Measurements from ENCODE around the gene UBTF. TPM values are rescaled to one million over a fixed set of nuclear protein-coding genes. Genes with fewer than 3 reads are reported as not detected.

UBTF gene
- total and polyA plus RNA-seq, 5 donors from 2014 or later, result 22.3 to 104 (median 27.4) TPM

- DNase-seq, result no peak
- Mint-ChIP-seq H3K27ac (no peak overlapping the region), H3K4me3 (no peak overlapping the region)
Observed at GRCh38 chr17:44236444-44236991, 17.0 kb upstream of the UBTF start.

DNA sequence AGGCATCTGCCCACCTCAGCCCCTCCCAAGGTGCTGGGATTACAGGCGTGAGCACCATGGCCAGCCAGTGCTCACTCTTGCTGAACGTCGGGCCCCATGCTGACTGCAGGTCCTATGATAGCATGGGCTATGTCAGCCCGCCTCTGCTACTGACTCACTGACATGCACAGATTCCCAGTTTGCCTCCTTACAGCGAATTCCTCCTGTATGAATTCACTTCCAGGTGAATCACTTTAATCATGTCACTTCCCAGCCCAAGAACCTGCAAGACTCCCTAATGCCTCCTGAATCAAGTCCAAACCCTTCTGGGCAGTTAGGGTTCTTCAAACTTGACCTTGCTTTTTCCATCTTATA is 16.1 kb upstream of the UBTF start:
- H3K4me3 ChIP-seq (ENCODE audit: low read depth, low read length), result no peak overlapping the region
- DNase-seq (no peak), ATAC-seq (ENCODE audit: low read depth in 2 of 2) (no peak)
- peaks cover 21% of the 10 kb centered on the region for H3K27me3 Mint-ChIP-seq
- no peak overlapping the region for H3K4me3 Mint-ChIP-seq
- no peaks in the 10 kb centered on the region for H3K27me3 ChIP-seq (ENCODE audit: control insufficient read depth, insufficient read depth, low read length)
- peaks cover 0 to 6% (median 2%) of the 10 kb centered on the region in 4 donors for H3K4me1 Mint-ChIP-seq
- no peaks in the 10 kb centered on the region for H3K9me3 ChIP-seq (ENCODE audit: control insufficient read depth in 2 of 2, low read length in 2 of 2)
- no peak overlapping the region for H3K27ac ChIP-seq (ENCODE audit: insufficient read depth, low read length, poor library complexity, severe bottlenecking)
- H3K36me3 Mint-ChIP-seq, result no peaks in the 10 kb centered on the region
- H3K9me3 Mint-ChIP-seq, result no peaks in the 10 kb centered on the region
- no peak overlapping the region for H3K27ac Mint-ChIP-seq
- H3K4me1 ChIP-seq (ENCODE audit: control insufficient read depth, insufficient read depth, low read length, poor library complexity, severe bottlenecking), result no peaks in the 10 kb centered on the region
- H3K36me3 ChIP-seq (ENCODE audit: control insufficient read depth, insufficient read depth, low read length), result no peaks in the 10 kb centered on the region

More at GRCh38 chr17:44236444-44236991, 17.0 kb upstream of the UBTF start:
- Mint-ChIP-seq H3K4me1 (peaks cover 0 to 6% (median 2%) of the 10 kb centered on the region in 4 donors), H3K27me3 (peaks cover 18% of the 10 kb centered on the region), H3K36me3 (no peaks in the 10 kb centered on the region), H3K9me3 (no peaks in the 10 kb centered on the region)
- Histone ChIP-seq H3K27ac (ENCODE audit: insufficient read depth, low read length, poor library complexity, severe bottlenecking) (no peak overlapping the region), H3K9me3 (ENCODE audit: control insufficient read depth in 2 of 2, low read length in 2 of 2) (no peaks in the 10 kb centered on the region), H3K27me3 (ENCODE audit: control insufficient read depth, insufficient read depth, low read length) (no peaks in the 10 kb centered on the region), H3K36me3 (ENCODE audit: control insufficient read depth, insufficient read depth, low read length) (no peaks in the 10 kb centered on the region), H3K4me1 (ENCODE audit: control insufficient read depth, insufficient read depth, low read length, poor library complexity, severe bottlenecking) (no peaks in the 10 kb centered on the region), H3K4me3 (ENCODE audit: low read depth, low read length) (no peak overlapping the region)
- ATAC-seq (ENCODE audit: low read depth in 2 of 2), result no peak

GRCh38 chr17:44233582-44233981 is 14.1 kb upstream of the UBTF start:
- Histone ChIP-seq H3K36me3 (ENCODE audit: control insufficient read depth, insufficient read depth, low read length) (no peaks in the 10 kb centered on the region), H3K27me3 (ENCODE audit: control insufficient read depth, insufficient read depth, low read length) (peaks cover 3% of the 10 kb centered on the region), H3K27ac (ENCODE audit: insufficient read depth, low read length, poor library complexity, severe bottlenecking) (no peak overlapping the region), H3K4me1 (ENCODE audit: control insufficient read depth, insufficient read depth, low read length, poor library complexity, severe bottlenecking) (no peaks in the 10 kb centered on the region), H3K4me3 (ENCODE audit: low read depth, low read length) (no peak overlapping the region), H3K9me3 (ENCODE audit: control insufficient read depth in 2 of 2, low read length in 2 of 2) (no peaks in the 10 kb centered on the region)
- Mint-ChIP-seq H3K4me1 (peaks cover 0 to 6% (median 2%) of the 10 kb centered on the region in 4 donors), H3K36me3 (no peaks in the 10 kb centered on the region), H3K27me3 (peaks cover 28% of the 10 kb centered on the region), H3K9me3 (no peaks in the 10 kb centered on the region), H3K4me3 (no peak overlapping the region), H3K27ac (no peak overlapping the region)
- DNase-seq (no peak), ATAC-seq (ENCODE audit: low read depth in 2 of 2) (no peak)

- H3K4me1 Mint-ChIP-seq, result peaks cover 0 to 6% (median 2%) of the 10 kb centered on the region in 4 donors
- H3K9me3 ChIP-seq (ENCODE audit: control insufficient read depth in 2 of 2, low read length in 2 of 2), result no peaks in the 10 kb centered on the region
- H3K36me3 Mint-ChIP-seq, result no peaks in the 10 kb centered on the region
- no peak overlapping the region for H3K4me3 Mint-ChIP-seq
- H3K27me3 Mint-ChIP-seq, result peaks cover 28% of the 10 kb centered on the region
- no peak overlapping the region for H3K4me3 ChIP-seq (ENCODE audit: low read depth, low read length)
- H3K27me3 ChIP-seq (ENCODE audit: control insufficient read depth, insufficient read depth, low read length), result peaks cover 3% of the 10 kb centered on the region
- ATAC-seq (ENCODE audit: low read depth in 2 of 2) (no peak), DNase-seq (no peak)
- H3K4me1 ChIP-seq (ENCODE audit: control insufficient read depth, insufficient read depth, low read length, poor library complexity, severe bottlenecking), result no peaks in the 10 kb centered on the region
- no peaks in the 10 kb centered on the region for H3K36me3 ChIP-seq (ENCODE audit: control insufficient read depth, insufficient read depth, low read length)
- no peak overlapping the region for H3K27ac ChIP-seq (ENCODE audit: insufficient read depth, low read length, poor library complexity, severe bottlenecking)
- no peaks in the 10 kb centered on the region for H3K9me3 Mint-ChIP-seq
- H3K27ac Mint-ChIP-seq, result no peak overlapping the region
Observed at GRCh38 chr17:44232061-44232460, 12.6 kb upstream of the UBTF start.

- Mint-ChIP-seq H3K27ac (no peak overlapping the region), H3K4me1 (peaks cover 0 to 4% (median 2%) of the 10 kb centered on the region in 4 donors)
- ATAC-seq (ENCODE audit: low read depth in 2 of 2), result no peak
Observed at GRCh38 chr17:44230140-44230539, 10.7 kb upstream of the UBTF start.

GRCh38 chr17:44229090-44229489 is 9.6 kb upstream of the UBTF start:
- Mint-ChIP-seq H3K4me1 (no peaks in the 10 kb centered on the region), H3K4me3 (no peak overlapping the region), H3K27me3 (peaks cover 28% of the 10 kb centered on the region), H3K27ac (no peak overlapping the region), H3K36me3 (no peaks in the 10 kb centered on the region), H3K9me3 (no peaks in the 10 kb centered on the region)
- H3K4me1 ChIP-seq (ENCODE audit: control insufficient read depth, insufficient read depth, low read length, poor library complexity, severe bottlenecking), result no peaks in the 10 kb centered on the region
- H3K36me3 ChIP-seq (ENCODE audit: control insufficient read depth, insufficient read depth, low read length), result no peaks in the 10 kb centered on the region
- ATAC-seq (ENCODE audit: low read depth in 2 of 2), result no peak
- no peak overlapping the region for H3K4me3 ChIP-seq (ENCODE audit: low read depth, low read length)
- H3K9me3 ChIP-seq (ENCODE audit: control insufficient read depth in 2 of 2, low read length in 2 of 2), result no peaks in the 10 kb centered on the region
- H3K27ac ChIP-seq (ENCODE audit: insufficient read depth, low read length, poor library complexity, severe bottlenecking), result no peak overlapping the region
- DNase-seq, result no peak
- H3K27me3 ChIP-seq (ENCODE audit: control insufficient read depth, insufficient read depth, low read length), result peaks cover 3% of the 10 kb centered on the region

More at GRCh38 chr17:44230140-44230539, 10.7 kb upstream of the UBTF start:
- Mint-ChIP-seq H3K4me3 (no peak overlapping the region), H3K27me3 (peaks cover 28% of the 10 kb centered on the region), H3K9me3 (no peaks in the 10 kb centered on the region), H3K36me3 (no peaks in the 10 kb centered on the region)
- no peaks in the 10 kb centered on the region for H3K9me3 ChIP-seq (ENCODE audit: control insufficient read depth in 2 of 2, low read length in 2 of 2)
- no peaks in the 10 kb centered on the region for H3K36me3 ChIP-seq (ENCODE audit: control insufficient read depth, insufficient read depth, low read length)
- no peak overlapping the region for H3K4me3 ChIP-seq (ENCODE audit: low read depth, low read length)
- no peak for DNase-seq
- no peak overlapping the region for H3K27ac ChIP-seq (ENCODE audit: insufficient read depth, low read length, poor library complexity, severe bottlenecking)
- no peaks in the 10 kb centered on the region for H3K4me1 ChIP-seq (ENCODE audit: control insufficient read depth, insufficient read depth, low read length, poor library complexity, severe bottlenecking)
- H3K27me3 ChIP-seq (ENCODE audit: control insufficient read depth, insufficient read depth, low read length), result peaks cover 3% of the 10 kb centered on the region

DNA sequence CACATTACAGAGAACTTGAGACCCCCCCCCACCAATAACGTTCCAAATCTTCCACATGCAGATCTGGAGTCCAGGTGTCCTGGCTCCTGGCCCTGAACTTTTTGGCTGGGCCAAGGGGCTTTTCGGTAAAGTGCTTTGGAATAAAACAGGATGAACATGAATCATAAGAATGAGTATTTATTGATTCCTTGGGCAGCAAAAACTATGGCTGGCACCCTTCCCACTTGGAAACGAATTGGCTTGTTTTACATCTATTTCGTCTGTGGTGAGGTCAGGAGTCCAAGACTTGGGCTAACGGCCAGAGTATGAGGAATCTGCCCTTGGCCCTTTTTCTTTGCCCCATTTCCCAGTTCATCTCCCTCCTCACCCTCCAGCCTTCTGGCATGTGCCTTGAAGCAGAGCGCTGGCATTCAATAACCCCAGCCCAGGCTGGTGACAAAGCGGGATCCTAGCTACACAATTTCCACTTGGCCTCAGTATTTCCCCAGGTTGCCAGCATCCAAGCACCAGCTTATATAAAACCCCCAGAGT is 4.1 kb upstream of the UBTF start:
- H3K27ac Mint-ChIP-seq, result no peak overlapping the region
- Histone ChIP-seq H3K27me3 (ENCODE audit: control insufficient read depth, insufficient read depth, low read length) (no peaks in the 10 kb centered on the region), H3K36me3 (ENCODE audit: control insufficient read depth, insufficient read depth, low read length) (no peaks in the 10 kb centered on the region), H3K27ac (ENCODE audit: insufficient read depth, low read length, poor library complexity, severe bottlenecking) (no peak overlapping the region), H3K4me1 (ENCODE audit: control insufficient read depth, insufficient read depth, low read length, poor library complexity, severe bottlenecking) (peaks cover 8% of the 10 kb centered on the region), H3K4me3 (ENCODE audit: low read depth, low read length) (no peak overlapping the region), H3K9me3 (ENCODE audit: control insufficient read depth in 2 of 2, low read length in 2 of 2) (no peaks in the 10 kb centered on the region)
- no peaks in the 10 kb centered on the region for H3K36me3 Mint-ChIP-seq
- H3K4me1 Mint-ChIP-seq, result peaks cover 0 to 15% (median 6%) of the 10 kb centered on the region in 4 donors
- no peak for DNase-seq
- no peak for ATAC-seq (ENCODE audit: low read depth in 2 of 2)
- no peaks in the 10 kb centered on the region for H3K9me3 Mint-ChIP-seq
- H3K27me3 Mint-ChIP-seq, result peaks cover 5% of the 10 kb centered on the region
- peak overlapping the region; percentile 62 to 99 (median 66) for H3K4me3 Mint-ChIP-seq

Data from CD4-positive, CD25-positive, alpha-beta regulatory T cell (primary cell).